Keratinocyte (primary cell): Measurements from ENCODE around the gene DLL1. TPM values are rescaled to one million over a fixed set of nuclear protein-coding genes. Genes with fewer than 3 reads are reported as not detected.

ENCODE experiments used
- DNase-seq: peaks from one replicate; pipeline ENCODE4 v3.0.0-alpha.2; 2011; ENCODE audit warnings: low read depth, missing footprints, low spot score
- FAIRE-seq: peaks from 2 replicates; lab custom pipeline; 2011; peaks lifted over from hg19 to GRCh38; lab: Jason Lieb, UNC
- H2AFZ ChIP-seq: 2 replicates; pipeline ENCODE4 v1.6.0; 2012; ENCODE audit warnings: low read length, control low read depth, inconsistent platforms; ENCODE audit not compliant: control insufficient read depth
- H3K27ac ChIP-seq: 2 replicates; pipeline ENCODE4 v1.5.1; 2011; ENCODE audit warnings: low read length; ENCODE audit not compliant: control insufficient read depth, insufficient read depth
- H3K27me3 ChIP-seq: 3 replicates; pipeline ENCODE4 v1.6.0; 2011; ENCODE audit warnings: low read length; ENCODE audit not compliant: control insufficient read depth, insufficient read depth; ENCODE audit errors: extremely low read depth
- H3K36me3 ChIP-seq, 2 experiments: 2 replicates in 1 of 2; 3 replicates in 1 of 2; pipeline ENCODE4 v1.5.1; 2011; ENCODE audit warnings: low read length in 2 of 2, mild to moderate bottlenecking in 1 of 2; ENCODE audit not compliant: control insufficient read depth in 2 of 2, insufficient read depth in 2 of 2; ENCODE audit errors: extremely low read depth in 1 of 2
- H3K4me1 ChIP-seq: 3 replicates; pipeline ENCODE4 v1.5.1; 2011; ENCODE audit warnings: low read length; ENCODE audit not compliant: control insufficient read depth, insufficient read depth; ENCODE audit errors: extremely low read depth
- H3K4me2 ChIP-seq: 3 replicates; pipeline ENCODE4 v1.6.0; 2011; ENCODE audit warnings: low read depth, low read length; ENCODE audit not compliant: control insufficient read depth, insufficient read depth; ENCODE audit errors: extremely low read depth
- H3K4me3 ChIP-seq, 3 experiments: fragments of 200-600 bp in 1 of 3; sonication (generic) in 1 of 3; 2 replicates in 2 of 3; 3 replicates in 1 of 3; pipeline ENCODE4 v1.5.1; 2011 to 2016; ENCODE audit warnings: low read length in 3 of 3, mild to moderate bottlenecking in 3 of 3, control low read depth in 2 of 3, inconsistent platforms in 1 of 3, low read depth in 1 of 3, mixed read lengths in 1 of 3, mixed run types in 1 of 3, moderate library complexity in 1 of 3; ENCODE audit not compliant: control insufficient read depth in 2 of 3, insufficient read depth in 2 of 3; ENCODE audit errors: extremely low read depth in 1 of 3
- H3K79me2 ChIP-seq: 2 replicates; pipeline ENCODE4 v1.6.0; 2012; ENCODE audit warnings: low read length; ENCODE audit not compliant: control insufficient read depth, insufficient read depth
- H3K9ac ChIP-seq: 3 replicates; pipeline ENCODE4 v1.6.0; 2011; ENCODE audit warnings: low read length; ENCODE audit not compliant: control insufficient read depth, insufficient read depth; ENCODE audit errors: extremely low read depth
- H3K9me1 ChIP-seq: 3 replicates; pipeline ENCODE4 v1.6.0; 2011; ENCODE audit warnings: low read length; ENCODE audit not compliant: control insufficient read depth, insufficient read depth; ENCODE audit errors: extremely low read depth
- H3K9me3 ChIP-seq: 2 replicates; pipeline ENCODE4 v1.5.1; 2012; ENCODE audit warnings: low read depth, low read length; ENCODE audit not compliant: control insufficient read depth
- H4K20me1 ChIP-seq: 3 replicates; pipeline ENCODE4 v1.6.0; 2011; ENCODE audit warnings: low read length; ENCODE audit not compliant: control insufficient read depth, insufficient read depth; ENCODE audit errors: extremely low read depth
- CTCF ChIP-seq, 3 experiments: IDR thresholded peaks in 1 of 3; conservative IDR thresholded peaks in 1 of 3; optimal IDR thresholded peaks in 1 of 3; 2 replicates in 2 of 3; 3 replicates in 1 of 3; pipeline versions ENCODE3 to v1.5.1; 2011; ENCODE audit warnings: low read length in 3 of 3, mild to moderate bottlenecking in 3 of 3, moderate library complexity in 2 of 3, control low read depth in 1 of 3, inconsistent platforms in 1 of 3; ENCODE audit not compliant: insufficient read depth in 2 of 3; ENCODE audit errors: extremely low read depth in 1 of 3
- EZH2 ChIP-seq: IDR thresholded peaks from one replicate; pipeline ENCODE4 v1.6.1; 2012; ENCODE audit warnings: inconsistent platforms, mild to moderate bottlenecking, low read length, moderate library complexity
- dilution Hi-C: fragments of 300-500 bp; cut with MboI; formaldehyde crosslinking; loops from one replicate; pipeline ENCODE4 v1.7.0; 2020; ENCODE audit warnings: low sequenced_read_pairs; ENCODE audit not compliant: extremely low pct_ligation_motif_present
- polyA plus RNA-seq, 5 experiments: library from polyadenylated mRNA; depleted of rRNA in 3 of 5; stranded (reverse) in 3 of 5; stranded (forward) in 1 of 5; unstranded in 1 of 5; fragments of >200 nt; gene quantifications; 1 replicate in 1 of 5; 2 replicates in 3 of 5; 3 replicates in 1 of 5; pipeline versions ENCODE4 v1.2.1 to v1.2.3, GENCODE V29; 2011 to 2012; ENCODE audit warnings: missing spikeins in 2 of 5, low read depth in 1 of 5, low replicate concordance in 1 of 5
- small RNA-seq, 3 experiments: library from RNA; depleted of rRNA; stranded (forward); fragments of <200 nt; gene quantifications; one replicate each; pipeline ENCODE3, GENCODE V24; 2012; ENCODE audit warnings: low read depth in 3 of 3, low replicate concordance in 1 of 3; ENCODE audit not compliant: insufficient read length in 3 of 3

Gene DLL1
- polyA plus RNA-seq, 1 donor (not counting 4 experiments of a cell fraction or from before 2014, with no cell fraction given), result 8.2 TPM

GRCh38 chr6:170233286-170234205 lies 57.3 kb downstream of the DLL1 start:
- dilution Hi-C loops, result no loop called here
- no peak overlapping the region for H3K27ac ChIP-seq
- DNase-seq (no peak), FAIRE-seq (no peak)
- peaks cover 11% of the 10 kb centered on the region for H3K4me1 ChIP-seq
- no peak overlapping the region for H3K4me2 ChIP-seq
- no peak overlapping the region for H2AFZ ChIP-seq
- no peaks in the 10 kb centered on the region for H3K79me2 ChIP-seq
- no peaks in the 10 kb centered on the region for H3K9me1 ChIP-seq
- TF ChIP-seq EZH2 (no peak), CTCF (optimal IDR thresholded peaks at IDR 0.05 in 1 of 3, IDR thresholded peaks at IDR 0.05 in 1 of 3, conservative IDR thresholded peaks at IDR 0.05 in 1 of 3; ENCODE audit: extremely low read depth in 1 of 3, insufficient read depth in 2 of 3, low read length in 3 of 3) (no peak)
- H3K27me3 ChIP-seq, result no peaks in the 10 kb centered on the region
- no peaks in the 10 kb centered on the region for H3K9me3 ChIP-seq
- no peak overlapping the region for H3K9ac ChIP-seq
- H3K4me3 ChIP-seq, result no peak overlapping the region
- H4K20me1 ChIP-seq, result no peaks in the 10 kb centered on the region
- H3K36me3 ChIP-seq, result no peaks in the 10 kb centered on the region

Small RNA genes within 50 kb of the gene (small RNA-seq; reads per million reads assigned to genes)
- 0 reads per million in 3 experiments for gene MIR4644

Other genes starting within 250 kb of the DLL1 start
- 17.4 to 18.4 TPM (median 18.3 TPM) in 3 replicates for gene FAM120B, start 15.7 kb upstream of the DLL1 start, polyA plus RNA-seq